HG03520 (cell line): ENCODE results near the gene ACSS1.

ENCODE experiments used
- ATAC-seq: cut with Tn5 transposase; IDR thresholded peaks from one replicate; pipeline ENCODE4 v1.9.1; 2021; ENCODE audit warnings: mild to moderate bottlenecking, moderate library complexity; ENCODE audit not compliant: unreplicated experiment

Gene ACSS1

GRCh38 chr20:24996449-24997377 lies 61.2 kb downstream of the ACSS1 start:
- ATAC-seq: no peak

GRCh38 chr20:24995741-24996448 lies 62.0 kb downstream of the ACSS1 start:
- no peak for ATAC-seq

- no peak for ATAC-seq
Measured at GRCh38 chr20:24994470-24995368, 63.2 kb downstream of the ACSS1 start.

- ATAC-seq: no peak
Measured at GRCh38 chr20:24994186-24994465, 63.8 kb downstream of the ACSS1 start.

- ATAC-seq: no peak
Measured at GRCh38 chr20:24993337-24994185, 64.4 kb downstream of the ACSS1 start.

- ATAC-seq: peak; percentile 92
Measured at GRCh38 chr20:24992487-24993205, 65.3 kb downstream of the ACSS1 start, which contains the start of gene APMAP. Gene APMAP (minus strand): TSS chr20:24992751. CDS start chr20:24992688, 63 bp downstream.

- ATAC-seq: peak; percentile 26
Measured at GRCh38 chr20:24991897-24992486, 65.9 kb downstream of the ACSS1 start.

- no peak for ATAC-seq
Measured at GRCh38 chr20:24990810-24991252, 67.1 kb downstream of the ACSS1 start.

- no peak for ATAC-seq
Measured at GRCh38 chr20:24989162-24989561, 68.8 kb downstream of the ACSS1 start.

GRCh38 chr20:24987873-24988835 lies 69.8 kb downstream of the ACSS1 start:
- no peak for ATAC-seq

- no peak for ATAC-seq
Measured at GRCh38 chr20:24987244-24987643, 70.7 kb downstream of the ACSS1 start.

- no peak for ATAC-seq
Measured at GRCh38 chr20:24986436-24987015, 71.4 kb downstream of the ACSS1 start.

- no peak for ATAC-seq
Measured at GRCh38 chr20:24985802-24986201, 72.1 kb downstream of the ACSS1 start.

- no peak for ATAC-seq
Measured at GRCh38 chr20:24984961-24985640, 72.8 kb downstream of the ACSS1 start.

- no peak for ATAC-seq
Measured at GRCh38 chr20:24983896-24984295, 74.0 kb downstream of the ACSS1 start.

GRCh38 chr20:24981790-24982189 lies 76.1 kb downstream of the ACSS1 start:
- no peak for ATAC-seq

- ATAC-seq: no peak
Measured at GRCh38 chr20:24981282-24981681, 76.7 kb downstream of the ACSS1 start.
